IMR-90 (cell line): ENCODE measurements around the gene STON2.
"Not testable (repeated sequence)": the region's sequence is repeated elsewhere in the genome, so short reads cannot be mapped to it uniquely, and the experiment has no call there.

Source experiments
- CEBPB ChIP-seq: IDR thresholded peaks from 2 replicates; pipeline ENCODE4 v1.6.1; 2012; ENCODE audit warnings: low read depth, low read length, improper control_type of control experiment
- CHD1 ChIP-seq: IDR thresholded peaks from 2 replicates; pipeline ENCODE4 v1.6.1; 2012; ENCODE audit warnings: low read depth, low read length, improper control_type of control experiment
- FOS ChIP-seq: fragments of 150-350 bp; IDR thresholded peaks from 2 replicates; pipeline ENCODE4 v1.6.1; 2016; ENCODE audit warnings: low read depth, low read length
- MAFK ChIP-seq: IDR thresholded peaks from 2 replicates; pipeline ENCODE4 v1.6.1; 2012; ENCODE audit warnings: low read depth, low read length, improper control_type of control experiment
- MAZ ChIP-seq: IDR thresholded peaks from 2 replicates; pipeline ENCODE4 v1.6.1; 2012; ENCODE audit warnings: low read depth, mild to moderate bottlenecking, low read length, improper control_type of control experiment, moderate library complexity, borderline replicate concordance
- MXI1 ChIP-seq: IDR thresholded peaks from 2 replicates; pipeline ENCODE4 v1.6.1; 2012; ENCODE audit warnings: low read depth, mild to moderate bottlenecking, low read length, moderate library complexity, borderline replicate concordance
- POLR2A ChIP-seq: IDR thresholded peaks from 2 replicates; pipeline ENCODE4 v1.6.1; 2012; ENCODE audit warnings: mild to moderate bottlenecking, low read depth, low read length
- RCOR1 ChIP-seq: IDR thresholded peaks from 2 replicates; pipeline ENCODE4 v1.6.1; 2012; ENCODE audit warnings: mild to moderate bottlenecking, low read length, improper control_type of control experiment; ENCODE audit not compliant: insufficient replicate concordance
- SMC3 ChIP-seq: fragments of 150-350 bp; IDR thresholded peaks from 2 replicates; pipeline ENCODE4 v1.6.1; 2016; ENCODE audit warnings: low read depth, mild to moderate bottlenecking, antibody characterized with exemption, low read length, moderate library complexity
- TF ChIP-seq, protein P1 (sequence below): conservative IDR thresholded peaks from 2 replicates; pipeline ENCODE4 v1.5.1; 2012; ENCODE audit warnings: mild to moderate bottlenecking, low read depth, low read length, improper control_type of control experiment

DNA sequence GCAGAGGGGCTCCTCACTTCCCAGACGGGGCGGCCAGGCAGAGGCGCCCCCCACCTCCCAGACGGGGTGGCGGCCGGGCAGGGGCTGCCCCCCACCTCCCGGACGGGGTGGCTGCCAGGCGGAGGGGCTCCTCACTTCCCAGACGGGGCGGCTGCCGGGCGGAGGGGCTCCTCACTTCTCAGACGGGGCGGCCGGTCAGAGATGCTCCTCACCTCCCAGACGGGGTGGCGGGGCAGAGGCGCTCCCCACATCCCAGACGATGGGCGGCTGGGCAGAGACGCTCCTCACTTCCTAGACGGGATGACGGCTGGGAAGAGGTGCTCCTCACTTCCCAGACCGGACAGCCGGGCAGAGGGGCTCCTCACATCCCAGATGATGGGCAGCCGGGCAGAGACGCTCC is 155.7 kb downstream of the STON2 start:
- TF ChIP-seq, protein P1, sequence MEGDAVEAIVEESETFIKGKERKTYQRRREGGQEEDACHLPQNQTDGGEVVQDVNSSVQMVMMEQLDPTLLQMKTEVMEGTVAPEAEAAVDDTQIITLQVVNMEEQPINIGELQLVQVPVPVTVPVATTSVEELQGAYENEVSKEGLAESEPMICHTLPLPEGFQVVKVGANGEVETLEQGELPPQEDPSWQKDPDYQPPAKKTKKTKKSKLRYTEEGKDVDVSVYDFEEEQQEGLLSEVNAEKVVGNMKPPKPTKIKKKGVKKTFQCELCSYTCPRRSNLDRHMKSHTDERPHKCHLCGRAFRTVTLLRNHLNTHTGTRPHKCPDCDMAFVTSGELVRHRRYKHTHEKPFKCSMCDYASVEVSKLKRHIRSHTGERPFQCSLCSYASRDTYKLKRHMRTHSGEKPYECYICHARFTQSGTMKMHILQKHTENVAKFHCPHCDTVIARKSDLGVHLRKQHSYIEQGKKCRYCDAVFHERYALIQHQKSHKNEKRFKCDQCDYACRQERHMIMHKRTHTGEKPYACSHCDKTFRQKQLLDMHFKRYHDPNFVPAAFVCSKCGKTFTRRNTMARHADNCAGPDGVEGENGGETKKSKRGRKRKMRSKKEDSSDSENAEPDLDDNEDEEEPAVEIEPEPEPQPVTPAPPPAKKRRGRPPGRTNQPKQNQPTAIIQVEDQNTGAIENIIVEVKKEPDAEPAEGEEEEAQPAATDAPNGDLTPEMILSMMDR: not testable (repeated sequence)
- TF ChIP-seq CHD1, MAZ, POLR2A, SMC3, CEBPB, MXI1, MAFK, RCOR1, FOS: not testable (repeated sequence)
